IPS-20b (cell line): ENCODE results near the gene MYOM1.

Source experiments
- H3K27ac ChIP-seq: one replicate; pipeline ENCODE4 v1.5.1; 2013; ENCODE audit warnings: low read length
- H3K27me3 ChIP-seq: 2 replicates; pipeline ENCODE4 v1.6.1; 2013; ENCODE audit warnings: mild to moderate bottlenecking, low read length, inconsistent platforms; ENCODE audit not compliant: insufficient read depth
- H3K36me3 ChIP-seq: 2 replicates; pipeline ENCODE4 v1.6.1; 2013; ENCODE audit warnings: low read depth, mild to moderate bottlenecking, inconsistent platforms, low read length, moderate library complexity; ENCODE audit not compliant: insufficient read depth
- H3K4me1 ChIP-seq: 2 replicates; pipeline ENCODE4 v1.6.1; 2013; ENCODE audit warnings: mild to moderate bottlenecking, control low read depth, inconsistent platforms, low read length, moderate library complexity; ENCODE audit not compliant: insufficient read depth
- H3K4me3 ChIP-seq: 2 replicates; pipeline ENCODE4 v1.5.1; 2013; ENCODE audit warnings: mild to moderate bottlenecking, low read length, inconsistent platforms
- H3K9ac ChIP-seq: 2 replicates; pipeline ENCODE4 v1.6.1; 2013; ENCODE audit warnings: low read depth, mild to moderate bottlenecking, inconsistent platforms, low read length, moderate library complexity
- H3K9me3 ChIP-seq: 2 replicates; pipeline ENCODE4 v1.6.1; 2013; ENCODE audit warnings: mild to moderate bottlenecking, low read depth, low read length, inconsistent platforms; ENCODE audit not compliant: insufficient read depth

The MYOM1 gene

DNA sequence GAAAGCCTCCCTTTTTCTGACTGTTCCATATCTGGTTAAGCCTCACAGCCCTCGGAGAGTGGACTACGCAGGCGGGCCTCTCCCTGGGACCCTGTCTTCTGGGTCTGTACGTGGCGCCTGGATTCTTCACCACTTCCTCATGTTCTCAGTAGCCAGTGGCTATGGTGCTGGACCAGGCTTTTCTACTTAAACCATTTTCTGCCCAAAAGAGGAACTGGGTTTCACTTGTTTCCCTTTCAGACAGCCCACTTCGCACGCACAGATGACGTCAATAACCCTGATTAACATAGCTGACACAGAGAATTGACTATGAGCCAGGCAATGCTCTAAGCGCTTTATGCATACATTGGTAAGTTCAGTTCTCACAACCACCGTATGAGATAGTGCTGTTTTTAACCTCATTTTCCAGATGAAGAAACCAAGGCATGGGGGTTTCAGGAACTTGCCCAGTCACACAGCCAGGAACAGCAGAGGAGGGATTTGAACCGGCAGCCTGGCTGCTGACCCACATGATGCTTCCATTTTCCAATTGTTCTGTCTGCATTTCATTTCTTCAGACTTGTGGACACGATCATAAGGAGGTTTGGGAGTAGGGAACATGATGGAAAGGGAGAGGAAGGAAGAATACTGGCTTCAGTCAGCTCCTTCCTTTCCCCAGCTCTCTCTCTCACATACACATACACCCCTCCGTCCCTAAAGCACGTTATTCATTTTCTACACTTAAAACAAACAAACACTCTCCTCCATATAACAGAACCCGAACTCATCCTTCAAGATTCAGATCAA, 41.7 kb downstream of the MYOM1 start:
- Histone ChIP-seq H3K9me3 (no peaks in the 10 kb centered on the region), H3K4me1 (peaks cover 10% of the 10 kb centered on the region; the same call in 1 of the 2 replicates), H3K36me3 (no peaks in the 10 kb centered on the region), H3K27ac (no peak overlapping the region), H3K4me3 (no peak overlapping the region), H3K27me3 (no peaks in the 10 kb centered on the region), H3K9ac (no peak overlapping the region)

DNA sequence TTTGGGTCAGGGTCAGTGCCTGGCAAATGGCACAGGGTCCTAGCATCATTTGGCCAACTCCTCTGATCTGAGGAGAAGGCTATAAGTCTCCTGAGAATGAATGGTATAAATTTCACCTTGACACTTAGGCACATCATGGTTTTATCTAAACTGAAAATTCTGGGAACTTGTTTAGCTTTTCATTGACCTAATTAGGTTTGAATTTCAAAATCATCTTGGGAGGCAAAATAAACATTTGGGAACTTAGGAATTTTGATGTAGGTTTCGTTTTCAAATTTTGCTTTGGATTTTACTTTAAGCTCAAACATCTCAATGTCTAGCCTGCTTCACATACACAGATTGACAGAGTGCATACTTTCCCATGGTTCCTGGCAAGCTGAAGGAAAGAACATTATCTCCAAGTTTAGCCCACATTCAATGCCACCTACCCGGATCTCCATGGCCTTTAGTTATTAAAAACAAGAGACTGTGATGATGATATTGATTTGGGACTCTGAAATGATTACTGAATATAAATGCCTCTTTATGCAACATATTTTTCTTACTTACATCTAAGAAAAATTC, 44.5 kb downstream of the MYOM1 start:
- Histone ChIP-seq H3K36me3 (no peaks in the 10 kb centered on the region), H3K4me1 (peaks cover 8% of the 10 kb centered on the region; the same call in 1 of the 2 replicates), H3K27ac (no peak overlapping the region), H3K27me3 (no peaks in the 10 kb centered on the region), H3K4me3 (no peak overlapping the region), H3K9ac (no peak overlapping the region), H3K9me3 (no peaks in the 10 kb centered on the region)

GRCh38 chr18:3172097-3172496, 47.7 kb downstream of the MYOM1 start:
- no peaks in the 10 kb centered on the region for H3K4me1 ChIP-seq
- no peak overlapping the region for H3K27ac ChIP-seq
- H3K9ac ChIP-seq = no peak overlapping the region
- H3K27me3 ChIP-seq = no peaks in the 10 kb centered on the region
- H3K4me3 ChIP-seq = no peak overlapping the region
- H3K9me3 ChIP-seq = no peaks in the 10 kb centered on the region
- no peaks in the 10 kb centered on the region for H3K36me3 ChIP-seq

GRCh38 chr18:3171631-3172030, 48.1 kb downstream of the MYOM1 start:
- Histone ChIP-seq H3K9ac (no peak overlapping the region), H3K4me1 (no peaks in the 10 kb centered on the region), H3K9me3 (no peaks in the 10 kb centered on the region), H3K27me3 (no peaks in the 10 kb centered on the region), H3K36me3 (no peaks in the 10 kb centered on the region), H3K4me3 (no peak overlapping the region), H3K27ac (no peak overlapping the region)

GRCh38 chr18:3170441-3171161, 49.2 kb downstream of the MYOM1 start:
- H3K27me3 ChIP-seq = no peaks in the 10 kb centered on the region

GRCh38 chr18:3164381-3164780, 55.4 kb downstream of the MYOM1 start:
- H3K36me3 ChIP-seq = no peaks in the 10 kb centered on the region
- H3K9ac ChIP-seq = no peak overlapping the region
- H3K27ac ChIP-seq = no peak overlapping the region
- H3K27me3 ChIP-seq = no peaks in the 10 kb centered on the region
- no peaks in the 10 kb centered on the region for H3K4me1 ChIP-seq
- H3K4me3 ChIP-seq = no peak overlapping the region
- no peaks in the 10 kb centered on the region for H3K9me3 ChIP-seq

More at GRCh38 chr18:3170441-3171161, 49.2 kb downstream of the MYOM1 start:
- H3K36me3 ChIP-seq = no peaks in the 10 kb centered on the region
- H3K27ac ChIP-seq = no peak overlapping the region
- H3K4me3 ChIP-seq = no peak overlapping the region
- no peaks in the 10 kb centered on the region for H3K9me3 ChIP-seq
- H3K4me1 ChIP-seq = no peaks in the 10 kb centered on the region
- H3K9ac ChIP-seq = no peak overlapping the region

DNA sequence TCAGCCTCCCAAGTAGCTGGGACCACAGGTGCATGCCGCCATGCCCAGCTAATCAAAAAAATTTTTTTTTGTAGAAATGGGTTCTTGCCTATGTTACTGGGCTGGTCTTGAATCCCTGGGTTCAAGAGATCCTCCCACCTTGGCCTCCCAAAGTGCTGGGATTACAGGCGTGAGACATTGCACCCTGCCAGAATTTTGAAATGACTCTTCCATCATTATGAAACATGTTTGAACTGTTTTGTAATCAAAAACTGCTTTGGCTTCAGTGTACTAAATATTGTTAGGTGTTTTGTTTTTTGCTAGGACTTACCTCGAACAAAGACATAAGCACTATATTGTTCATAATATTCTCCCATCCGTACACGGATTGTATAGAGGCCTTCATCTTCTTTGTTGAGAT, 55.8 kb downstream of the MYOM1 start:
- Histone ChIP-seq H3K4me1 (no peaks in the 10 kb centered on the region), H3K36me3 (no peaks in the 10 kb centered on the region), H3K27me3 (no peaks in the 10 kb centered on the region), H3K4me3 (no peak overlapping the region), H3K9me3 (no peaks in the 10 kb centered on the region), H3K27ac (no peak overlapping the region), H3K9ac (no peak overlapping the region)

DNA sequence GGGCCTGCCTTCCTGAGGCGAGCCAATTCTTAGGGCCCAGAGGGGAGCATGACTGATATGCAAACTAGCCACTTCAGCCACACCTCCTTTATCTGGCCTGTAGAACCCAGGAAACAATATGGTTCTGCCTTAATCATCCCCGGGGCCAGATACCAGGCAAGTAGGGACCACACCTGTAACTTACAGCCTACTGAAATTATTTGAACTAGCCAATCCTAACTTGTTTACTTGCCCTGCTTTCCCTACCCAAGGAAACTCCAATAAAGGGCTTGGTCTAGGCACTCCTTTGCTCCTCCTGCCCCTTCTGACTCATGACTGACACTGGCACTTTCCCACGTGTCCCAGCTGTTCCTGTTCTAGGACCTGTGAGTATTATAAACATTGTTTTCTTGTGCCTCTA, 57.6 kb downstream of the MYOM1 start:
- no peaks in the 10 kb centered on the region for H3K4me1 ChIP-seq
- H3K36me3 ChIP-seq = no peaks in the 10 kb centered on the region
- H3K27ac ChIP-seq = no peak overlapping the region
- no peaks in the 10 kb centered on the region for H3K27me3 ChIP-seq
- no peak overlapping the region for H3K9ac ChIP-seq
- no peak overlapping the region for H3K4me3 ChIP-seq
- H3K9me3 ChIP-seq = no peaks in the 10 kb centered on the region

DNA sequence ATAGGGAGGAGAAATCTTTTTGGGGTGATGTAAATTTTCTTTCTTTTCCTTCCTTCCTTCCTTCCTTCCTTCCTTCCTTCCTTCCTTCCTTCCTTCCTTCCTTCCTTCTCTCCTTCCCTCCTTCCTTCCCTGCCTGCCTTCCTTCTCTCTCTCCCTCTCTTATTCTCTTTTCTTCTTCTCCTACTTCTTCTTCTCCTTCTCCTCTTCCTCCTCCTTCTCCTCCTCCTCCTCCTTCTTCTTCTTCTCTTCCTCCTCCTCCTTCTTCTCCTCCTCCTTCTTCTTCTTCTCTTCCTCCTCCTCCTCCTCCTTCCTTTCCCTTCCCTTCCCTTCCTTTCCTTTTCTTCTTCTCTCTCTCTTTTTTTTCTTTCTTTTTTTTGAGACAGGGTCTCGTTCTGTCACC, 59.9 kb downstream of the MYOM1 start:
- Histone ChIP-seq H3K36me3 (no peaks in the 10 kb centered on the region), H3K4me1 (no peaks in the 10 kb centered on the region), H3K9me3 (no peaks in the 10 kb centered on the region), H3K9ac (no peak overlapping the region), H3K27ac (no peak overlapping the region), H3K27me3 (no peaks in the 10 kb centered on the region), H3K4me3 (no peak overlapping the region)

DNA sequence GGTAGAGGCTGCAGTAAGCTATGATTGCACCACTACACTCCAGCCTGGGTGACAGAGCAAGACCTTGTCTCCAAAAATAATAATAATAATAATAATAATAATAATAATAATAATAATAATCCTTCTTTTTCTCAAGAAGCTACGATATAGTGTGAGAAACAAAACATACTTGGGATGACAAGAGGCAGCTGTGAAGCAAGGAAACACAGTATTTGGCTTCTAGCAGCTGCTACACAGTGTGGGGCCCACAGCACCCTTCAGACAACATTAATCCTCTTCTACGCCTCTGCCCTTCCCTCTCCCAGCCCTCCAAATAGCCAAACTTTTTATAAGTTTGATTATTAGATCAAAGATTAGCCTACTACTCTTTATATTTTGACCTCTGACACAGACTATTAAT, 62.2 kb downstream of the MYOM1 start:
- H3K4me3 ChIP-seq = no peak overlapping the region
- no peaks in the 10 kb centered on the region for H3K4me1 ChIP-seq
- no peaks in the 10 kb centered on the region for H3K36me3 ChIP-seq
- H3K9me3 ChIP-seq = no peaks in the 10 kb centered on the region
- no peaks in the 10 kb centered on the region for H3K27me3 ChIP-seq
- no peak overlapping the region for H3K9ac ChIP-seq
- H3K27ac ChIP-seq = no peak overlapping the region

DNA sequence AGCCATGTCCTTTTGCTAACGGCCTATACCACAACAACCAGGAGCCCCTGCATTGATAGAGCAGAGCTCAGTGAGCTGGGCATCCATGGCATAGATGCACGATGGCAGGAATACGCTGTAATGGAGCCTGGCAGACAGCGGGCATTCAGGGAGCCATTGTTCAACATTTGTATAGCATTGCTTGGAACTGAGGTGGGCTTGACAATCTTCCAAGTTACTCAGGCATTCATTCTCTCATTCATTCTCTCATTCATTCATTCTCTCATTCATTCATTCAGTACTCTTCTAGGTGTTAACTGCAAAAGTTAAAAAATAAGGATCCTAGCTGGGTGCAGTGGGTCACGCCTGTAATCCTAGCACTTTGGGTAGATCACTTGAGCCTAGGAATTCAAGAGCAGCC, 62.7 kb downstream of the MYOM1 start:
- Histone ChIP-seq H3K9ac (no peak overlapping the region), H3K36me3 (no peaks in the 10 kb centered on the region), H3K27me3 (no peaks in the 10 kb centered on the region), H3K4me3 (no peak overlapping the region), H3K27ac (no peak overlapping the region), H3K4me1 (no peaks in the 10 kb centered on the region), H3K9me3 (no peaks in the 10 kb centered on the region)

- no peak overlapping the region for H3K27ac ChIP-seq
Observed at GRCh38 chr18:3156325-3156640, 63.5 kb downstream of the MYOM1 start.

More at GRCh38 chr18:3156325-3156640, 63.5 kb downstream of the MYOM1 start:
- no peaks in the 10 kb centered on the region for H3K36me3 ChIP-seq
- no peaks in the 10 kb centered on the region for H3K4me1 ChIP-seq
- H3K4me3 ChIP-seq = no peak overlapping the region
- H3K9ac ChIP-seq = no peak overlapping the region
- H3K9me3 ChIP-seq = no peaks in the 10 kb centered on the region
- H3K27me3 ChIP-seq = no peaks in the 10 kb centered on the region
